NB4 (cell line): Measurements from ENCODE around the gene ADAMTSL3.

ENCODE experiments used
- CTCF ChIP-seq: IDR thresholded peaks from one replicate; pipeline ENCODE4 v1.5.1; 2012; ENCODE audit warnings: low read depth, low read length
- POLR2A ChIP-seq: IDR thresholded peaks from 2 replicates; pipeline ENCODE4 v1.6.1; 2011; ENCODE audit warnings: mild to moderate bottlenecking; ENCODE audit not compliant: insufficient read length; ENCODE audit errors: extremely low read depth
- TF ChIP-seq, protein P1 (sequence below): IDR thresholded peaks from 2 replicates; pipeline ENCODE4 v1.6.1; 2011; ENCODE audit warnings: low read depth, low read length

GRCh38 chr15:83919978-83920510, 266.1 kb downstream of the ADAMTSL3 start:
- TF ChIP-seq CTCF, result no peak
- TF ChIP-seq, protein P1, sequence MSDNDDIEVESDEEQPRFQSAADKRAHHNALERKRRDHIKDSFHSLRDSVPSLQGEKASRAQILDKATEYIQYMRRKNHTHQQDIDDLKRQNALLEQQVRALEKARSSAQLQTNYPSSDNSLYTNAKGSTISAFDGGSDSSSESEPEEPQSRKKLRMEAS, result no peak
- no peak for TF ChIP-seq POLR2A
